ENCODE measurements around the gene TMEM219.
"Not testable (repeated sequence)": the region's sequence is repeated elsewhere in the genome, so short reads cannot be mapped to it uniquely, and the experiment has no call there.

Gene TMEM219

GRCh38 chr16:29996766-29997250 is 34.9 kb downstream of the TMEM219 start:
- no peak for DNase-seq

DNA sequence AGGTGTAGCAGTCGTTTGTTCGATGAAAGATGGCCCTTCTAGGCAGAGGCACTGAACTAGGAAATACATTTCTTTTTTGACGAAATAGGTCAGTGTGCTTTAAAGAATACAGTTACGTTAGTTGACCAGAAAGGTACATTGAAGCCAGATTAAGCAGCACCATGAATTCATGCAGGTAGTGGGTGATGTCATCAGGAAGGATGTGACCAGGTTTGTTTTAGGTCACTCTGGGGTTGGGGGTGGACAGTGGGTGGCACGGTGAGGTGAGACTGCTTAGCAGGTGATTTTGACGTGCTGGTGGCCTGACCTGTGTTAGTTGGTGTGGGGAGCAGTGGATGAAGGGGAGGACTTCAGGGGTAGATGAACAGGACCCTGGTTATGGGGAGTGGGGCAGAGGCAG is 37.7 kb downstream of the TMEM219 start:
- DNase-seq: no peak

GRCh38 chr16:30000735-30001631 is 39.1 kb downstream of the TMEM219 start:
- no peak for DNase-seq

- no peak for DNase-seq
Observed at GRCh38 chr16:30002614-30003346, 40.9 kb downstream of the TMEM219 start.

DNA sequence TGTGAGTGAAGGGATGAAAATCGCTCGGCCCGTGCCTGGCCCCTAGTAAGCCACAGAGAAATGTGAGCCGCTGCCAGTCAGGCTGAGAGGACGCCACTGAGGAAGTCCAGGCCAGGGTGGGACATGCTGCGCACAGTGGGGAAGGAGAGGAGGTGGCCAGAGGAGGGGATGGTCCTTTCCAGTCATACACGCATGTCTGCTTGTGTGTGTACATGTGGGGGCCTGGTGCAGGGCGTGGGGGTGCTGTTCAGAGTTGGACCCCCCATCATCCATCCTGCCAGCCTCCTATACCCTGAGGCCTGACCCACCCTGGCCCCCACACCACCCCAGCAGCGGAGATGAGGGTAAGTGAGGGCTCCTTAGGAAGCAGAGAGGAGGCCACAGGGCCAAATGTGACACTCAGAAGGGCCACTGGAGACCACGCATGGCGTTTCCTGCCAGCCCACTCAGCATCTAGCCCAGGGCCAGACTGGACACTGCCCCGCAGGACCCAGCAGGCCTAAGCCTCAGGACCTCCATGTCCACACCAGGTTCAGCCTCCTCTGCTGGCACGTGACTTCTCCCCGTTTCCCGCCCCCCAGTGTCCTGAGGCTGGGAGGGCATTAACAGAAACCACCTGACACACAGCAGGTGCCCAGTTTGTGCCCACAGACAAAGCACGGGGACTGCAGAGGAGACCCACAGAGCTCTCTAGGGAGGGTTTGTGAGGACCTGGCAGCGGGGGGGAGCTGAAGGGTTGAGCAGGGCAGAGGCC is 42.0 kb downstream of the TMEM219 start:
- DNase-seq: no peak

- no peak for DNase-seq
Observed at GRCh38 chr16:30004424-30004776, 42.5 kb downstream of the TMEM219 start.

- DNase-seq: no peak
Observed at GRCh38 chr16:30004811-30005242, 42.9 kb downstream of the TMEM219 start.

DNA sequence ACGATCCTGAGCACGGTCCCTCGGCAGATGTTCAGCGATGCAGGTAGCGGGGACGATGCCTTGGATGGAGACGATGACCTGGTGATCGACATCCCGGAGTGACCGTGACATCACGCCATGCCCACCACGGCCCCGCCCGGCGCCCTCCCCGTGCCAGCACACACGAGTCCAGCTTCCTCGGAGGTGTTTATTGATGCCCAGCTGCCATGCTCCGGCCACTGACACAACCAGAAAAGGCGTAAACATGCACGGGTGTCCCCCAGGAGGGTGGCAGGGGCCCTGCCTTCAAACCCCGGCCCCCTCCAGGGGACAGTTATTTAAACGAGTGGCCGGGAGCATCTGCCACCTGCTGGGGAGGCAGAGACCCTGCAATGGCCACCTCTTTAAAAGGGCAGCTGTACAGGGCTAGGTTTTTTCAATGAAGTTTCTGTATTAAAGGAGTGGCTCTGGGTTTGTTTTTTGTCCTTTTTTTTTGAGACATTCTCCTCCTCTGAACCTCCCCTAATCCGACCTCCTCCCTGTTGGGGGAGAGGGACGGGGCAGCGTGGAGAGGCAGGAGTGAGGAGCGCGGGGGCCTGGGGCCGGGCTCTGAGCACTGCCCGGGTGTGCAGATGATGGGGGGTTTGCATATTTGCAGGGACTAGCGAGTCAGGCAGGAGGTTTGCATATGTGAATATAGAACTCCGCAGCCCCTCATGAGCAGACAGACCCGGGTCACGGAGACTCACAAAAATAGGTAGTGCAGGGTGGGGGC is 43.6 kb downstream of the TMEM219 start:
- DNase-seq: no peak

GRCh38 chr16:30006095-30006473 is 44.2 kb downstream of the TMEM219 start:
- DNase-seq: no peak

DNA sequence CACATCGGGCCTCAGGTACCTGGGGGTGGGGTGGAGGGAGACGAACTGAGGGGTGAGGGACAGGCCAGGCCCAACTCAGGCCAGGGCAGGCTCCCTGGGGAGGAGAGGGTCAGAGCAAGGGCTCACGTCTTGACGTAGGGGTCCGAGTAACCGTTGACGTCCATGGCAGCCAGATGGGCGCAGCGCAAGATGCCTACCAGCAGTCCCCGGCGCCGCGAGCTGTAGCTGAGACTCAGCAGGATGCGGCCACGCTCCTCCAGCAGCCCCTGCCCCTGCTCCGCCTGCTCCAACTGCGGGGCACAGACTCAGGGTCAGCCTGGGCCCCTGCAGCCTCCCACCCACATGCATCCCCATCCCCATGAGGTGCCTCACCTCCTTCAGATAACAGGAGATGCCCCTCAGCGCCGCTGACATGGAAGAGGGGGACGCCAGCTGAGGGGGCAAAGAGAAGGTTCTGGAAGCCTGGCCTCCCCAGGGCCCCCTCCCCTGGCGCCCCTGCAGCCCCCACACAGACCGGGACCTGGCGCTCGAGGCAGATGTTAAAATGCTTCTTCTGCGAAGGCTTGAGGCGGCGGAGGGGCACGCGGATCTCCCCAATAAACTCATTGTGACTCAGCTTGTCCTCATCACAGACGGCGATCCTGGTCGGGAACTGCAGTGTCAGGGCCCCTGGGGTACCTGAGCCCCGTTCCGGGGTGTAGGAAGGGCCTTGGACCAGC is 44.9 kb downstream of the TMEM219 start:
- no peak for DNase-seq

- DNase-seq: no peak
Observed at GRCh38 chr16:30007378-30007895, 45.6 kb downstream of the TMEM219 start.

GRCh38 chr16:30009085-30009862 is 47.4 kb downstream of the TMEM219 start:
- no peak for DNase-seq

DNA sequence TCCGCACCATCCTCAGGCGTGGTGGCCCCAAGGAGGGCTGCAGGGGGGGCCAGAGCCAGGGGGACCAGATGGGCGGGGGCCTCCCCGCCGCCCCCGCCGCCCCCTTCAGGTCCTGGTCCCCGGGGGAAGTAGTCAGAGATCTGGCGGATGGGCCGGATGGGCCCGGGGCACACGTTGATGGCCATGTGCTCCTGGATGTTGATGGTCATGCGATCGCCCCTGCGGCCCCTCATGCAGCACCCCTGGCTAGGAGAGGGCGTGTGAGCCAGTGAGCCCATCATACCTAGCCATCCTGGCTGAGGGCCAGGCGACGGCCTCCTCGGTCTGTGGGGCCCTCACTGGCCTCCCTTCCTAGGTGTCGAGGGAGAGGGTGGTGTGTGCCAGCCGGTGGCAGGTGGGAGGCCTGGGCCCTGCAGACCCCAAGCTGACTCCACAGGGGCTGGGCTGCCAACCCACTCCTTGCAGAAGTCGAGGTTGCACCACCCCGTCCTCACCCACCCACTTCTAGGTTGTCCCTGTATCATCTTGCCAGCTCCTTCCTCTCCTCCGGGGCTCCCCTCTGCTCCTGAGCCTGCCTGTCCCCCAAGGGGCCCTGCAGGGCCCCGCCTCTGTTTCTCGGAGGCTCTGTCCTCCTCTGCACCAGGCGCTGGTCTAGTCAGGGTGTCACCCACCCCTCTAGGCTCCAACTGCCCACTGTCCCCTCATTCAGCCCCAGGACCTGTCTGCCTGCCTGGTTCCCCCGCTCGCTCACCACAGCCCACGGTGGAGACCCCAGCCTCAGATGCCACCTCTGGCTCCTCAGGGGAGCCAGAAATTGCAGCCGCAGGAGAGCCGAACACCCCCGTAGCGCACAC is 48.3 kb downstream of the TMEM219 start:
- DNase-seq: no peak

GRCh38 chr16:30010844-30011713 is 49.2 kb downstream of the TMEM219 start, which contains the start of gene DOC2A:
DOC2A (minus strand) TSS chr16:30011027; CDS start chr16:30010222, 805 bp downstream.
- peak; percentile 58 for DNase-seq

DNA sequence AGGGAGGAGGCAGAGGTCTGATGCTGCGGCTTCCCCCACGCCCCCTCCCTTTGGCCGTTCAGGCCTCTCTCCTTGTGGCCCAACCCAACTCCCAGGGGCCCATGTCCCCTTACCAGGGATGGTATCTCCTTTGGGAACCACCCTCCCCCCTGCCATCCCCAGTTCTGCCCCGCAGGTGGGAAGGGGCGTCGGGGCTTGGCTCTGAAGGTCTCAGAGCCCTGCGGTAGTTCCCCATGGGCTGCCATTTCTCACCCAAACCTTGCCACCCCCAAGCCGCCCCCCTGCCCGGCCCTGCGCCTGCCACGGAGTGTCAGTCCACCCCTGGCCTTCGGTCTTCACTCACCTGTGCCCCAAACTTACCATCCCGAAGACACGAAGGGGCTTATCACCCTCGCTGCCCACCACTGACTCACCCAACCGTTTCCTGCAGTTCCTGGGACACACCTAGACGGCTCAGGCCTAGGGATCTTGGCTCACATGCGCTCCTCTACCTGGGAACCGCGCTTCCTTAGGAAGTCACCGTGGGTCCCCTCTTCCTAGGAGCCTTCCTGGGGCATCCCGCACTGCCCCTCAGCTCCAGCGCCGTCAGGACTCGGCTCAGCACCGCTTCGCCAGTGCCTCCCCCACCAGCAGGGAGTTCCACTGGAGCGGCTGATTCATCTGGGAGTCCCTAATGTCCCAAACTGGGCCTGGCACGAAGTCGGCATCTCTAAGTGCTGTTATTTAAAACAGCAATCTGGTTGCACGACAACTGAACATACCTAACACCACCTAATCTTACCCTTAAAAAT is 50.0 kb downstream of the TMEM219 start:
- no peak for DNase-seq

- not testable (repeated sequence) for DNase-seq
Observed at GRCh38 chr16:30012598-30012997, 50.7 kb downstream of the TMEM219 start.

DNA sequence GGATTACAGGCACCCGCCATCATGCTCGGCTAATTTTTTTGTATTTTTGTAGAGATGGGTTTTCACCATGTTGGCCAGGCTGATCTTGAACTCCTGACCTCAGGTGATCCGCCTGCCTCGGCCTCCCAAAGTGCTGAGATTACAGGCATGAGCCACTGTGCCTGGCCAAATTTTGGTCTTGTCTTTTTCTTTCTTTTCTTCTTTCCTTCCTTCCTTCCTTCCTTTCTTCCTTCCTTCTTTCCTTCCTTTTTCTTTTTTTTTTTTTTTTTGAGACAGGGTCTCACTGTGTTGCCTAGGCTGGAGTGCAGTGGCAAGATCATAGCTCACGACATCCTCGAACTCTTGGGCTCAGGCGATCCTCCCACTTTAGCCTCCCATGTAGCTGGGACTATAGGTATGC is 53.6 kb downstream of the TMEM219 start:
- DNase-seq: not testable (repeated sequence)
